Sciatic nerve (tissue), 2 donors: Measurements from ENCODE around the gene CDKAL1. TPM values are rescaled to one million over a fixed set of nuclear protein-coding genes. Genes with fewer than 3 reads are reported as not detected.

ENCODE experiments used
- ATAC-seq: fragments of 200-7000 bp; cut with Tn5 transposase; one replicate; pipeline ENCODE4 v1.9.1; 2020; ENCODE audit warnings: mild to moderate bottlenecking, moderate library complexity
- DNase-seq: peaks from one replicate; pipeline ENCODE4 v3.0.0-alpha.2; 2020; ENCODE audit warnings: low spot score
- intact Hi-C: fragments of 100-400 bp; cut with DNase I; formaldehyde crosslinking; loops from one replicate; pipeline ENCODE4 v1.14.2; 2022
- total RNA-seq: library from RNA; stranded (reverse); fragmentation: NEBNext Ultra II Directional; extraction: Animal tissue kit (Norgen Biotek cat#: 25700); gene quantifications from one replicate; pipeline ENCODE4 v1.2.1, GENCODE V29; 2021
- donor health status: DM: no; HTN: no; CAD: no.
- donor health status: DM: no; HTN: no; CAD: no.

Gene CDKAL1
- total RNA-seq, 1 donor from 2014 or later: 20.5 TPM

DNA sequence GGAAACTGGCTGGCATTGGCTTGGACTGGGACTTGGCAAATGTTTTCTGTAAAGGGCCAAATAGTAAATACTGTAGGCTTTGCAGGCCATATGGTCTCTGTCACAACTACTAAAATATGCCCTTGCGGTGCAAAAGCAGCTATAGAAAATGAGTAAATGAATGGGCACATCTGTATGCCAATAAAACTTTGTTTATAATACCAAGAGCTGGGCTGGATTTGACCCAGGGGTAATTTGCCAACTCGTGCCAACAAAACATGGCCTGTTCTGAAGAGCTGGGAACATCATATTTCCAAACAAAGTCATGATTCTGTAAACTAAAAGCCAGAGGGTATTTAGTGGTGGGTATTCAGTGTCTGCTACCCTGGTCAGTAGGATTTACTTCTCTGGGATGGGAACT is 739.2 kb downstream of the CDKAL1 start:
- DNase-seq (no peak), ATAC-seq (no peak)
- intact Hi-C loops: no loop called here

DNA sequence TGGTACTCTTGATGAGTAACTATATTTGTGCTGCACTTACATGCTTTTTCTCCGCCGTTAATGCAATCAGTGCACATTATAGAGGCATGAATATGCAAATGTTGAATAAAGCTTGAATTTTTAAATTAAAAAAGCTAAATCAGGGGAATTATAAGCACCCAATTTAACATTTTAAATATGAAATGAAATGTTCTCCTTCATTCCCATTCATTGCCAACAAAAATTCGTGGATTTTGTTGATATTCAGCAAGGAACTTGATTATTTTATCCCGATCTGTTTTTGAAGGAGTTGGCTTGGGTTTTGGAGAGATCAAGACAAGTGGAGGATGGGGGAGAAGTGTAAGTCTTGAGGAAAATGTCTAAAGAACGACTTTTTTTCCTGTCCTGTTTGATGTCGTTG is 740.6 kb downstream of the CDKAL1 start:
- ATAC-seq (no peak), DNase-seq (no peak)
- intact Hi-C loops: no loop called here

DNA sequence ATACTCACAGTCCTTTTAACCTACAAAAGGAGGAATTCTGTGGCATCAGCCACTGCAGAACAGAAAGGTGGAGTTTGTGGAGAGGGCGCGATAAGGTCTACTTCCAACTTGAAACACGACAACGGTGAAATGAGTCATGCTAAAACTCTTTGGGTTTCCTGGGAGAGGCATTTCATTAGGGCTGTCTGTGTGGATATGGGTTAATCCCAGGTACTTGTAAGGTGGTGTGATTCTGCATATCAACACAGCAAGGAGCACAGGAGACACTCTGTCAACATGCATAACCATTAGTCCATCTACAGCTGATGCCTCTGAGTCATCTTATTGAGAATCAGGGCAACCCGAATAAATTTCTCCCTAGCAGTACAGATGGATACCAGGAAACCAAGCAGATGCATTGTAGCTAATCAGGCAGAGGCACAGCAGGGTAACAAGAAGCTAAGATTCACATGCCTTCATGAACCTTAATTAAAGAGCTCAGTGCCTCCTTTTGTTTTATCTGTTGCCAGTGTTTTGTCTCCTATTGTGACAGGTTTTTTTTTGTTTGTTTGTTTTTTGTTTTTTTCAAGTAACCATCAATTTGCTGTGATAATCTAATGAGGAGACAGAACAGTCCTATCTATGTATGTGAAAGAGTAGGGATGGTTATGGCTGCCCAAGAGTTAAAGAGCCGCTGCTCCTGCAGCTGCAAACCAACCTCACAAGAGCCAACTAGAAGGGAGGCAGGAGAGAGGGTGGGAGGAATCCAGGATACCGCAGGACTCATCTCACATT is 743.5 kb downstream of the CDKAL1 start:
- DNase-seq: no peak
- no peak for ATAC-seq
- intact Hi-C loops: no loop called here

DNA sequence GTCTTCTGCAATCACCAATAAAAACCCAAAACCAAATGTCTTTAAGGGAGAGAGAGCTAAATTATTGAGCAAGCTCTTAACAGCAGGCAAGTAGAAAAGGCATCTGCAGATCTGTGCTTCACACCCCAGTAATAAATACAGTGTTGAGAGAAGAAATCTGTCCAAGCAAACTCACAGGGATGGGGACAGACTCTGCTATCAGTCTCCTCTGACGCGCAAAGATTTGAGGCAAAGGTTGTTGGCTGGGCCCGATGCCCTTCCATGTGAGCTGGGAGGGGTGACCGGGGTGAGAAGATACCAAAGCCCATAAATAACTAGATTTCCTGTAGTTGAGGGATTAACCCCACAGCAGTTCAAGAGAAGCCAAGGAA is 744.1 kb downstream of the CDKAL1 start:
- ATAC-seq (peak; percentile 63), DNase-seq (no peak)
- intact Hi-C loops: no loop called here

DNA sequence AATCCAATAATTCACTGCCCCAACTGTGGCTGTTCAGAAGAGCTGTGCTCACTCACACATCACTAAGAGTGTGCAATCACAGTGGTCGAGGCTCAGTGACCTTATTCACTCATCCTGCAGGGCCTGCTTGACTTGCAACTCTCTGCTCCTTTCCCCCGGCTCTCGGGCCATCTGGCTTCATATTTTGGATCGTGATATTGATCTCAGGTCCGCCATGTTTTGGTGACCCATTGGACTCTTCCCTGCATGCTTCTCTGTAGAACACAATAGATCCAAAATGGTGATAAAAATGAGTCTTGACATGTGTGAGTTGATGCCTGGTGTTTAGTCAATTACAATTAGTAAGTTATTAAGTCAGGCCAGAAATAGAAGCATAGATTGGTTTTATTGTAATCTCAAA is 745.4 kb downstream of the CDKAL1 start:
- DNase-seq: no peak
- ATAC-seq: no peak
- intact Hi-C loops: no loop called here

DNA sequence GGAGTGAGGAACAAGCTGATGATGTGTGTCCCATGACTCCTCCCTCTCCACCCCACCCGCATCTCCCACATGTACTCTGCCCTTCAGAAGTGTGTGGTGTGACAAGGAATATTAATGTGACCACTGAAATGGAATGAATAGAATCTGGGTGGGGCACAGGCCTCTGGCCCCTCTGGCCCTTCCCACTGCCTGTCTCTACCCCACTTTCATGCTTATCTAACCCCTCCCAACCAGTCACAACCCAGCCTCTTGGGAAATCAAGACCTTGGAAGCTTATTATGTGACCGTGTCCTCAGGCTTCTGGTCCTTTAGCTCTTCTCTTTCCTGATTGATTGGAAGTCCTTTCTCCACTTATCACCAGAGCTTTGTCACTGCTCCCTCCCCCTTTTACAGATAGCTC is 747.1 kb downstream of the CDKAL1 start:
- DNase-seq (no peak), ATAC-seq (no peak)
- intact Hi-C loops: no loop called here

Other genes with a start within 250 kb of the CDKAL1 start
- 5.8 TPM for gene E2F3, start 132.6 kb upstream of the CDKAL1 start, total RNA-seq